Upper lobe of left lung (tissue), 6 donors: Measurements from ENCODE around the gene MCU. TPM values are rescaled to one million over a fixed set of nuclear protein-coding genes. Genes with fewer than 3 reads are reported as not detected.

Experiments
- ATAC-seq, 2 donors: fragments of 200-7000 bp; cut with Tn5 transposase; one replicate each; pipeline ENCODE4 v1.9.1; 2022; ENCODE audit warnings: mild to moderate bottlenecking in 2 of 2, moderate library complexity in 2 of 2; ENCODE audit not compliant: low FRiP score in 2 of 2
- DNase-seq, 2 donors: peaks; one replicate each; pipeline ENCODE4 v3.0.0-alpha.2; 2019 to 2020
- H3K27ac ChIP-seq, 4 donors: fragments of 200-600 bp; sonication (generic); one replicate each; pipeline ENCODE4 v1.5.1; 2016 to 2019
- H3K27me3 ChIP-seq, 4 donors: fragments of 200-600 bp; sonication (generic); one replicate each; pipeline ENCODE4 v1.5.1; 2017 to 2019
- H3K36me3 ChIP-seq, 4 donors: fragments of 200-600 bp; sonication (generic); one replicate each; pipeline ENCODE4 v1.5.1; 2016 to 2019
- H3K4me1 ChIP-seq, 4 donors: fragments of 200-600 bp; sonication (generic); one replicate each; pipeline ENCODE4 v1.5.1; 2018 to 2019
- H3K4me3 ChIP-seq, 4 donors: fragments of 200-600 bp; sonication (generic); one replicate each; pipeline ENCODE4 v1.5.1; 2017 to 2019; ENCODE audit warnings: mild to moderate bottlenecking in 2 of 4, moderate library complexity in 1 of 4
- H3K9me3 ChIP-seq, 4 donors: fragments of 200-600 bp; sonication (generic); one replicate each; pipeline ENCODE4 v1.5.1; 2018 to 2019
- EP300 ChIP-seq, 4 donors: sonication (generic); formaldehyde crosslinking; IDR thresholded peaks; one replicate each; pipeline ENCODE4 v1.5.1; 2017; ENCODE audit warnings: antibody characterized with exemption in 4 of 4, control low read depth in 2 of 4
- POLR2A ChIP-seq, 4 donors: fragments of 450-650 bp; IDR thresholded peaks; one replicate each; pipeline ENCODE4 v1.5.1; 2016 to 2017; ENCODE audit warnings: antibody characterized with exemption in 4 of 4, mild to moderate bottlenecking in 2 of 4
- POLR2AphosphoS5 ChIP-seq, 2 donors: sonication (generic); formaldehyde crosslinking; IDR thresholded peaks; one replicate each; pipeline ENCODE4 v1.5.1; 2017; ENCODE audit warnings: antibody characterized with exemption in 2 of 2
- WGBS, 2 donors: methylation state at CpG; one replicate each; pipeline ENCODE4 v1.1.5; 2017 to 2018; 5-methylcytosine and 5-hydroxymethylcytosine counted together
- total RNA-seq, 6 donors: library from RNA; depleted of rRNA in 4 of 6; stranded (reverse); fragments of >200 nt in 4 of 6; gene quantifications; one replicate each; pipeline versions ENCODE4 v1.1.0 to v1.2.1, GENCODE V29; 2016 to 2021
- TF ChIP-seq, protein P1 (sequence below), 6 experiments: fragments of 450-650 bp in 4 of 6; fragments of 200-600 bp in 2 of 6; sonication (generic) in 2 of 6; IDR thresholded peaks; one replicate each; pipeline ENCODE4 v1.5.1; 2016 to 2019; ENCODE audit warnings: antibody characterized with exemption in 6 of 6
- donor health status: DM: no; HTN: no; CAD: no; lungs with moderate emphysema.
- donor health status: DM: no; HTN: yes; CAD: no; lungs with severe emphysema.

MCU gene
- total RNA-seq, 6 donors from 2014 or later: 28.2 to 50.5 (median 32.1) TPM

- no peak overlapping the region for H3K27ac ChIP-seq
- H3K4me3 ChIP-seq: no peak overlapping the region
- no peak for TF ChIP-seq EP300 (IDR thresholded peaks at IDR 0.05)
- no peaks in the 10 kb centered on the region for H3K9me3 ChIP-seq
- H3K27me3 ChIP-seq: no peaks in the 10 kb centered on the region
- no peak for DNase-seq
- no peak for ATAC-seq
- peaks cover 6 to 10% (median 8%) of the 10 kb centered on the region in 4 donors for H3K4me1 ChIP-seq
- no peaks in the 10 kb centered on the region for H3K36me3 ChIP-seq
These were observed 134.4 kb downstream of the MCU start for GRCh38 chr10:72826346-72826745.

DNA sequence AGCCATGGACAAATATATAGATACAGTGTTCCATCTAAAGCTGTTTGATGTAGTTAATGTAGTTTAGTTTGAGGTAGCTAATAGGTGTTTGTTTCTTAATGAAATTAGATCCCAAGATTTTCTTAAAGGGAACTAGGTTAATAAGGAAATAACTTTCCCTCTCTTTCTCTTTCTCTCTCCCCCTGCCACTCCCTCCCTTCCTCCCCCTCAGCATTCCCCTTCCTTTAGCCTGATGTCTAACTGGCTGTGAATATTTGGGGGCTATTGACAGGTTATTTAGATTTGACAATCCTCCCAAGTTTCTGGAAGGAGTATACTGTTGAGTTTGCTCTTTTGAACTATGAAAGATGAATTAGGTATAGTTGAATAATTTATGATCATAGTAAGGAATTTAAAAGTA is 136.4 kb downstream of the MCU start:
- no peak for ATAC-seq
- H3K27ac ChIP-seq: no peak overlapping the region
- TF ChIP-seq, protein P1, sequence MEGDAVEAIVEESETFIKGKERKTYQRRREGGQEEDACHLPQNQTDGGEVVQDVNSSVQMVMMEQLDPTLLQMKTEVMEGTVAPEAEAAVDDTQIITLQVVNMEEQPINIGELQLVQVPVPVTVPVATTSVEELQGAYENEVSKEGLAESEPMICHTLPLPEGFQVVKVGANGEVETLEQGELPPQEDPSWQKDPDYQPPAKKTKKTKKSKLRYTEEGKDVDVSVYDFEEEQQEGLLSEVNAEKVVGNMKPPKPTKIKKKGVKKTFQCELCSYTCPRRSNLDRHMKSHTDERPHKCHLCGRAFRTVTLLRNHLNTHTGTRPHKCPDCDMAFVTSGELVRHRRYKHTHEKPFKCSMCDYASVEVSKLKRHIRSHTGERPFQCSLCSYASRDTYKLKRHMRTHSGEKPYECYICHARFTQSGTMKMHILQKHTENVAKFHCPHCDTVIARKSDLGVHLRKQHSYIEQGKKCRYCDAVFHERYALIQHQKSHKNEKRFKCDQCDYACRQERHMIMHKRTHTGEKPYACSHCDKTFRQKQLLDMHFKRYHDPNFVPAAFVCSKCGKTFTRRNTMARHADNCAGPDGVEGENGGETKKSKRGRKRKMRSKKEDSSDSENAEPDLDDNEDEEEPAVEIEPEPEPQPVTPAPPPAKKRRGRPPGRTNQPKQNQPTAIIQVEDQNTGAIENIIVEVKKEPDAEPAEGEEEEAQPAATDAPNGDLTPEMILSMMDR (IDR thresholded peaks at IDR 0.05): no peak
- TF ChIP-seq POLR2A (IDR thresholded peaks at IDR 0.05): no peak
- no peaks in the 10 kb centered on the region for H3K9me3 ChIP-seq
- no peak for DNase-seq
- peaks cover 13 to 20% (median 17%) of the 10 kb centered on the region in 4 donors for H3K4me1 ChIP-seq
- H3K36me3 ChIP-seq: no peaks in the 10 kb centered on the region
- H3K27me3 ChIP-seq: no peaks in the 10 kb centered on the region
- H3K4me3 ChIP-seq: no peak overlapping the region

- no peaks in the 10 kb centered on the region for H3K36me3 ChIP-seq
- no peak overlapping the region for H3K4me3 ChIP-seq
- H3K9me3 ChIP-seq: no peaks in the 10 kb centered on the region
- TF ChIP-seq, protein P1 (IDR thresholded peaks at IDR 0.05): no peak
- peaks cover 13 to 25% (median 22%) of the 10 kb centered on the region in 4 donors for H3K4me1 ChIP-seq
- no peaks in the 10 kb centered on the region for H3K27me3 ChIP-seq
- DNase-seq: no peak
- WGBS, 2 donors: 81 to 84% methylated on average over 2 of the region's 2 CpGs
- no peak overlapping the region for H3K27ac ChIP-seq
- ATAC-seq: no peak
These were observed 138.7 kb downstream of the MCU start for GRCh38 chr10:72830625-72831024.

DNA sequence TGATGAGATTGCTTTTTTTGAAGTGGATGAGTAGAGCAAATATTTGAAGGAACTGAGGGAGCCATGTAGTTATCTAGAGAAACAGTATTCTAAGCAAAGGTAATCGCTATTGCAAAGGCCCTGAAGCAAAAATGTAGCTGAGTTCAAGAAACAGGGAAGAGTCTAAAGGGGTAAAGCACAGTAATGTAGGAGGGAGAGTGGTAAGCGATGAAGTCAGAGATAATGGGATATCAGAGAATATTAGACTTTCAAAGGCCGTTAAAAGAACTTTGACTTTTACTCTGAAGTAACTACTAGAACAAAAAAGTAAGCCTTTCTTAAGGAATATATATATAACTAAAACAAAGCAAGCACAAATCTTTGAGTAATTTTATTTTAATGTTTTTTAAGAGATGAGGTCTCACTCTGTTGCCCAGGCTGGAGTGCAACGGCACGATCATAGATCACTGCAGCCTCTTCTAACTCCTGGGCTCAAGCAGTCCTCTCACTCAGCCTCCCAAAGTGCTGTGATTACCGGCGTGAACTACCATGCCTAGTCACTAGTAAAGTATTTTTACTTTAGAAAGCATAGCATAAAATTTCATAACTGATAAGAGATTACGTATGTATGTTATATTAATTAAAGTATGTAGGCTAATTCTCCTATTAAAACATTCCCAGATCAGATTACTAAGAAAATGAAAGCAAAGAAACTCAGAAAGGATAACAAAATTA is 139.9 kb downstream of the MCU start:
- Histone ChIP-seq H3K4me3 (peak overlapping the region in 1 of 4 donors; percentile 25), H3K9me3 (no peaks in the 10 kb centered on the region), H3K27me3 (no peaks in the 10 kb centered on the region), H3K27ac (no peak overlapping the region), H3K36me3 (no peaks in the 10 kb centered on the region), H3K4me1 (peaks cover 13 to 25% (median 22%) of the 10 kb centered on the region in 4 donors)
- DNase-seq (no peak), ATAC-seq (peak in 1 of 2 donors; percentile 70)
- WGBS, 2 donors: 65 to 69% methylated on average over 8 of the region's 8 CpGs
- TF ChIP-seq EP300 (IDR thresholded peaks at IDR 0.05): no peak
- TF ChIP-seq POLR2A (IDR thresholded peaks at IDR 0.05): no peak
- no peak for TF ChIP-seq POLR2AphosphoS5 (IDR thresholded peaks at IDR 0.05)
- TF ChIP-seq, protein P1 (IDR thresholded peaks at IDR 0.05): no peak

GRCh38 chr10:72832701-72833100 is 140.8 kb downstream of the MCU start:
- peaks cover 13 to 25% (median 20%) of the 10 kb centered on the region in 4 donors for H3K4me1 ChIP-seq
- no peaks in the 10 kb centered on the region for H3K36me3 ChIP-seq
- ATAC-seq: no peak
- H3K4me3 ChIP-seq: no peak overlapping the region
- TF ChIP-seq, protein P1 (IDR thresholded peaks at IDR 0.05): no peak
- TF ChIP-seq POLR2AphosphoS5 (IDR thresholded peaks at IDR 0.05): no peak
- no peak for TF ChIP-seq EP300 (IDR thresholded peaks at IDR 0.05)
- TF ChIP-seq POLR2A (IDR thresholded peaks at IDR 0.05): no peak
- H3K27me3 ChIP-seq: no peaks in the 10 kb centered on the region
- DNase-seq: no peak
- no peaks in the 10 kb centered on the region for H3K9me3 ChIP-seq
- no peak overlapping the region for H3K27ac ChIP-seq
